ENCODE data around the gene ELOF1. TPM values are rescaled to one million over a fixed set of nuclear protein-coding genes. Genes with fewer than 3 reads are reported as not detected.
A peak's percentile ranks its signal among the peaks of the same experiment; 100 is the strongest.

The ELOF1 gene
- polyA plus RNA-seq, 2 of the 4 experiments (the other 2 are of a cell fraction) = 47.9 to 97.3 TPM

GRCh38 chr19:11528551-11529341, 30.3 kb downstream of the ELOF1 start, which contains the start of gene ECSIT:
ECSIT (minus strand) TSS chr19:11529134; CDS start chr19:11519170, 9,964 bp downstream.
- H3K4me3 ChIP-seq = peak within 1 kb of the TSS; percentile 51
- CTCF ChIA-PET = interaction anchor here (0.8 to 1.7 kb wide), 6 partner anchors 7 to 235 kb away, joined by 3 to 4 read pairs (median 4); no protein-coding TSS in a partner anchor
- peak within 1 kb of the TSS; percentile 73 for H3K4me2 ChIP-seq
- DNase-seq (ENCODE audit: low read depth in 1 of 2, low spot score in 1 of 2) (peak; percentile 91 to 98), ATAC-seq (peak; percentile 98), FAIRE-seq (no peak)
- TF ChIP-seq HDAC2 (IDR thresholded peaks at IDR 0.05) (no peak), ATOH8 (CRISPR knock-in tag; IDR thresholded peaks at IDR 0.05; ENCODE audit: low read depth) (no peak), ESRRA (IDR thresholded peaks at IDR 0.05; ENCODE audit: borderline replicate concordance, low read length) (no peak), PHF8 (IDR thresholded peaks at IDR 0.05; ENCODE audit: borderline replicate concordance, low read depth) (peak; percentile 54; the same call in 1 of the 2 replicates), RARB (CRISPR knock-in tag; IDR thresholded peaks at IDR 0.05) (no peak), CEBPB (IDR thresholded peaks at IDR 0.05) (peak in 1 of 2 experiments; percentile 31; a peak in 1 of 4 replicates), CHD2 (IDR thresholded peaks at IDR 0.05; ENCODE audit: low read length, partially characterized antibody) (peak; percentile 71), SREBF2 (IDR thresholded peaks at IDR 0.05) (no peak), REST (IDR thresholded peaks at IDR 0.05) (peak; percentile 96), MAZ (IDR thresholded peaks at IDR 0.05; ENCODE audit: borderline replicate concordance, low read depth, low read length) (no peak), ZC3H11A (IDR thresholded peaks at IDR 0.05) (no peak), CBX8 (IDR thresholded peaks at IDR 0.05) (no peak), HES2 (IDR thresholded peaks at IDR 0.05) (no peak), POLR2A (IDR thresholded peaks at IDR 0.05; ENCODE audit: low read length) (peak; percentile 28; the same call in 1 of the 2 replicates), JUN (IDR thresholded peaks at IDR 0.05) (peak; percentile 51 to 54; a peak in 1 of 5 replicates), HOXB13 (CRISPR knock-in tag; IDR thresholded peaks at IDR 0.05; ENCODE audit: low read depth) (no peak), RAD21 (conservative IDR thresholded peaks at IDR 0.05 in 1 of 2, IDR thresholded peaks at IDR 0.05 in 1 of 2) (no peak), KDM5A (IDR thresholded peaks at IDR 0.05) (peak; percentile 91), ZSCAN20 (CRISPR knock-in tag; IDR thresholded peaks at IDR 0.05) (no peak), ZFP36 (IDR thresholded peaks at IDR 0.05; ENCODE audit: borderline replicate concordance, partially characterized antibody) (no peak), ZNF302 (CRISPR knock-in tag; IDR thresholded peaks at IDR 0.05) (no peak), RFX5 (IDR thresholded peaks at IDR 0.05) (peak; percentile 65; the same call in 1 of the 2 replicates), NPAS2 (CRISPR knock-in tag; IDR thresholded peaks at IDR 0.05; ENCODE audit: borderline replicate concordance) (no peak)
- TF ChIP-seq, protein P1, sequence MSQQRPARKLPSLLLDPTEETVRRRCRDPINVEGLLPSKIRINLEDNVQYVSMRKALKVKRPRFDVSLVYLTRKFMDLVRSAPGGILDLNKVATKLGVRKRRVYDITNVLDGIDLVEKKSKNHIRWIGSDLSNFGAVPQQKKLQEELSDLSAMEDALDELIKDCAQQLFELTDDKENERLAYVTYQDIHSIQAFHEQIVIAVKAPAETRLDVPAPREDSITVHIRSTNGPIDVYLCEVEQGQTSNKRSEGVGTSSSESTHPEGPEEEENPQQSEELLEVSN (IDR thresholded peaks at IDR 0.05; ENCODE audit: borderline replicate concordance, low read depth) = no peak
- TF ChIP-seq, protein P2, sequence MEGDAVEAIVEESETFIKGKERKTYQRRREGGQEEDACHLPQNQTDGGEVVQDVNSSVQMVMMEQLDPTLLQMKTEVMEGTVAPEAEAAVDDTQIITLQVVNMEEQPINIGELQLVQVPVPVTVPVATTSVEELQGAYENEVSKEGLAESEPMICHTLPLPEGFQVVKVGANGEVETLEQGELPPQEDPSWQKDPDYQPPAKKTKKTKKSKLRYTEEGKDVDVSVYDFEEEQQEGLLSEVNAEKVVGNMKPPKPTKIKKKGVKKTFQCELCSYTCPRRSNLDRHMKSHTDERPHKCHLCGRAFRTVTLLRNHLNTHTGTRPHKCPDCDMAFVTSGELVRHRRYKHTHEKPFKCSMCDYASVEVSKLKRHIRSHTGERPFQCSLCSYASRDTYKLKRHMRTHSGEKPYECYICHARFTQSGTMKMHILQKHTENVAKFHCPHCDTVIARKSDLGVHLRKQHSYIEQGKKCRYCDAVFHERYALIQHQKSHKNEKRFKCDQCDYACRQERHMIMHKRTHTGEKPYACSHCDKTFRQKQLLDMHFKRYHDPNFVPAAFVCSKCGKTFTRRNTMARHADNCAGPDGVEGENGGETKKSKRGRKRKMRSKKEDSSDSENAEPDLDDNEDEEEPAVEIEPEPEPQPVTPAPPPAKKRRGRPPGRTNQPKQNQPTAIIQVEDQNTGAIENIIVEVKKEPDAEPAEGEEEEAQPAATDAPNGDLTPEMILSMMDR (IDR thresholded peaks at IDR 0.05) = no peak
- TF ChIP-seq, protein P3, sequence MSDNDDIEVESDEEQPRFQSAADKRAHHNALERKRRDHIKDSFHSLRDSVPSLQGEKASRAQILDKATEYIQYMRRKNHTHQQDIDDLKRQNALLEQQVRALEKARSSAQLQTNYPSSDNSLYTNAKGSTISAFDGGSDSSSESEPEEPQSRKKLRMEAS (IDR thresholded peaks at IDR 0.05) = 0 out of 2 replicates have a peak, but pooled peaks have one; percentile 53
- 1% methylated on average over 21 of the region's 47 CpGs for WGBS (ENCODE audit: missing lambda C conversion rate)
- no peaks in the 10 kb centered on the region for H3K9me3 ChIP-seq
- POLR2A ChIA-PET = interaction anchor here (1.0 to 1.1 kb wide), 2 partner anchors 30 to 154 kb away, joined by 5 to 6 read pairs; partner anchors contain the start of genes ELOF1 and SWSAP1
- peaks cover 23% of the 10 kb centered on the region for H3K4me1 ChIP-seq
- peak within 1 kb of the TSS; percentile 90 to 98 for H3K27ac ChIP-seq
